ENCODE measurements around the gene WDR90. TPM values are rescaled to one million over a fixed set of nuclear protein-coding genes. Genes with fewer than 3 reads are reported as not detected.

The WDR90 gene
- total and polyA plus RNA-seq, 2 of the 13 experiments (the other 11 are each of a cell fraction or from before 2014, with no cell fraction given): 14.9 to 28.9 TPM

DNA sequence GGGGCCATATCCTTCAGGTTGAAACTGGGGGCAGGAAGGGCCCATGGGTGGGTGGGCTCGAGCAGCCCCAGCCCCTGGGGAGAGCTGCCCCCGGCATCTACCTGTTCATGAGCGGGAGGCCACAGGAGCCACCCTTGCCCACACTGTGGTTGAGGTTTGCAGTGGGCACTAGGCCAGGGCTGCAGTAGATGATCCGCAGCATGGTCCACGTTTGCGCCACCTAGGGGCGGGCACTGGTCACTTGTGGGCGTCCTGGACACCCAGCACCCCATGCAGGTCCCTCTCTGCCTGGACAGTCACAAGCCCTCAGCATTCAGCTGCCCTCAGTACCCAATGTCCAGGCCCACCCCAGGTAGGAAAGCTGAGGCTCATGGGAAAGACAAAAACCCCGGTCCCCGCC, 36.8 kb downstream of the WDR90 start (continued):
- TF ChIP-seq, protein P1, sequence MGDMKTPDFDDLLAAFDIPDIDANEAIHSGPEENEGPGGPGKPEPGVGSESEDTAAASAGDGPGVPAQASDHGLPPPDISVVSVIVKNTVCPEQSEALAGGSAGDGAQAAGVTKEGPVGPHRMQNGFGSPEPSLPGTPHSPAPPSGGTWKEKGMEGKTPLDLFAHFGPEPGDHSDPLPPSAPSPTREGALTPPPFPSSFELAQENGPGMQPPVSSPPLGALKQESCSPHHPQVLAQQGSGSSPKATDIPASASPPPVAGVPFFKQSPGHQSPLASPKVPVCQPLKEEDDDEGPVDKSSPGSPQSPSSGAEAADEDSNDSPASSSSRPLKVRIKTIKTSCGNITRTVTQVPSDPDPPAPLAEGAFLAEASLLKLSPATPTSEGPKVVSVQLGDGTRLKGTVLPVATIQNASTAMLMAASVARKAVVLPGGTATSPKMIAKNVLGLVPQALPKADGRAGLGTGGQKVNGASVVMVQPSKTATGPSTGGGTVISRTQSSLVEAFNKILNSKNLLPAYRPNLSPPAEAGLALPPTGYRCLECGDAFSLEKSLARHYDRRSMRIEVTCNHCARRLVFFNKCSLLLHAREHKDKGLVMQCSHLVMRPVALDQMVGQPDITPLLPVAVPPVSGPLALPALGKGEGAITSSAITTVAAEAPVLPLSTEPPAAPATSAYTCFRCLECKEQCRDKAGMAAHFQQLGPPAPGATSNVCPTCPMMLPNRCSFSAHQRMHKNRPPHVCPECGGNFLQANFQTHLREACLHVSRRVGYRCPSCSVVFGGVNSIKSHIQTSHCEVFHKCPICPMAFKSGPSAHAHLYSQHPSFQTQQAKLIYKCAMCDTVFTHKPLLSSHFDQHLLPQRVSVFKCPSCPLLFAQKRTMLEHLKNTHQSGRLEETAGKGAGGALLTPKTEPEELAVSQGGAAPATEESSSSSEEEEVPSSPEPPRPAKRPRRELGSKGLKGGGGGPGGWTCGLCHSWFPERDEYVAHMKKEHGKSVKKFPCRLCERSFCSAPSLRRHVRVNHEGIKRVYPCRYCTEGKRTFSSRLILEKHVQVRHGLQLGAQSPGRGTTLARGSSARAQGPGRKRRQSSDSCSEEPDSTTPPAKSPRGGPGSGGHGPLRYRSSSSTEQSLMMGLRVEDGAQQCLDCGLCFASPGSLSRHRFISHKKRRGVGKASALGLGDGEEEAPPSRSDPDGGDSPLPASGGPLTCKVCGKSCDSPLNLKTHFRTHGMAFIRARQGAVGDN (CRISPR knock-in tag; IDR thresholded peaks at IDR 0.05): 0 out of 2 replicates have a peak, but pooled peaks have one; percentile 28
- 0 out of 2 replicates have a peak, but pooled peaks have one; percentile 16 for TF ChIP-seq POLR2G (IDR thresholded peaks at IDR 0.05; ENCODE audit: low read depth, low read length)
- 0 out of 2 replicates have a peak, but pooled peaks have one; percentile 12 for TF ChIP-seq RAD21 (CRISPR knock-in tag; IDR thresholded peaks at IDR 0.05)
- no peak for TF ChIP-seq IRF9 (CRISPR knock-in tag; IDR thresholded peaks at IDR 0.05; ENCODE audit: borderline replicate concordance)
- TF ChIP-seq MYC (CRISPR knock-in tag; IDR thresholded peaks at IDR 0.05; ENCODE audit: borderline replicate concordance): peak; percentile 42; the same call in 1 of the 2 replicates
- peak; percentile 91 for TF ChIP-seq HNRNPL (IDR thresholded peaks at IDR 0.05; ENCODE audit: low read depth, low read length)
- TF ChIP-seq HNRNPK (IDR thresholded peaks at IDR 0.05; ENCODE audit: low read depth, low read length, poor library complexity, severe bottlenecking): no peak
- no peak for TF ChIP-seq ZNF234 (CRISPR knock-in tag; conservative IDR thresholded peaks at IDR 0.05)
- no peak for TF ChIP-seq MBD4 (IDR thresholded peaks at IDR 0.05; ENCODE audit: borderline replicate concordance, low read length)
- TF ChIP-seq CTCF (CRISPR knock-in tag; IDR thresholded peaks at IDR 0.05): peak; percentile 74
- TF ChIP-seq ZNF749 (CRISPR knock-in tag; IDR thresholded peaks at IDR 0.05; ENCODE audit: borderline replicate concordance): no peak
- TF ChIP-seq HNRNPLL (IDR thresholded peaks at IDR 0.05; ENCODE audit: low read depth, low read length, poor library complexity, severe bottlenecking): peak; percentile 25
- TF ChIP-seq ZBTB38 (CRISPR knock-in tag; IDR thresholded peaks at IDR 0.05): 0 out of 2 replicates have a peak, but pooled peaks have one; percentile 30
- no peak for TF ChIP-seq ISX (CRISPR knock-in tag; conservative IDR thresholded peaks at IDR 0.05)
- no peak for TF ChIP-seq ZSCAN21 (CRISPR knock-in tag; IDR thresholded peaks at IDR 0.05; ENCODE audit: borderline replicate concordance)
- TF ChIP-seq IKZF5 (CRISPR knock-in tag; IDR thresholded peaks at IDR 0.05): no peak
